Activated B cell treated with CpG ODN at 0.5 μM for 24 hours (primary cell): ENCODE measurements around the gene PHKG2. TPM values are rescaled to one million over a fixed set of nuclear protein-coding genes. Genes with fewer than 3 reads are reported as not detected.

Experiments
- ATAC-seq: fragments of 200-7000 bp; cut with Tn5 transposase; one replicate; pipeline ENCODE4 v1.10.0; 2021; ENCODE audit warnings: low read depth, mild to moderate bottlenecking, moderate library complexity
- CTCF ChIA-PET: fragments of 350-600 bp; sonication (Branson Sonifier 250); formaldehyde crosslinking; loops from one replicate; lab custom pipeline; 2021; ENCODE audit warnings: antibody characterized with exemption; lab: Charles Lee
- POLR2A ChIA-PET: fragments of 350-600 bp; sonication (Branson Sonifier 250); formaldehyde crosslinking; loops from one replicate; lab custom pipeline; 2021; ENCODE audit warnings: antibody characterized with exemption; lab: Charles Lee
- DNase-seq: peaks from one replicate; pipeline ENCODE4 v3.0.0; 2022
- H3K27ac Mint-ChIP-seq: one replicate; pipeline ENCODE4 v1.8.0; 2020; ENCODE audit warnings: mixed read lengths
- H3K27me3 Mint-ChIP-seq: one replicate; pipeline ENCODE4 v1.8.0; 2021; ENCODE audit warnings: mixed read lengths
- H3K36me3 Mint-ChIP-seq: one replicate; pipeline ENCODE4 v1.8.0; 2021; ENCODE audit warnings: low read depth, mixed read lengths
- H3K4me1 Mint-ChIP-seq: one replicate; pipeline ENCODE4 v1.8.0; 2021; ENCODE audit warnings: mixed read lengths
- H3K4me3 Mint-ChIP-seq: one replicate; pipeline ENCODE4 v1.8.0; 2020; ENCODE audit warnings: mild to moderate bottlenecking, mixed read lengths
- H3K9me3 Mint-ChIP-seq: one replicate; pipeline ENCODE4 v1.8.0; 2020; ENCODE audit warnings: mixed read lengths
- CTCF ChIP-seq: fragments of 200-600 bp; IDR thresholded peaks from one replicate; pipeline ENCODE4 v1.8.0; 2022; ENCODE audit warnings: antibody characterized with exemption, mild to moderate bottlenecking
- intact Hi-C: fragments of 100-400 bp; cut with micrococcal nuclease; formaldehyde crosslinking; loops from one replicate; pipeline ENCODE4 v1.15.1; 2024
- total RNA-seq: library from RNA; stranded (reverse); gene quantifications from 2 replicates; pipeline ENCODE4 v1.2.3, GENCODE V29; 2022

PHKG2 gene
- total RNA-seq, 1 donor from 2014 or later: 51.4 TPM

GRCh38 chr16:30777591-30778297, 29.5 kb downstream of the PHKG2 start:
- DNase-seq (no peak), ATAC-seq (no peak)
- ChIA-PET POLR2A (interaction anchor here (1.0 to 1.1 kb wide), 2 partner anchors 28 kb away, joined by 3 to 5 read pairs; no protein-coding TSS in a partner anchor), CTCF (no interaction called here)
- Mint-ChIP-seq H3K4me1 (peaks cover 20% of the 10 kb centered on the region), H3K27ac (no peak overlapping the region), H3K9me3 (no peaks in the 10 kb centered on the region), H3K36me3 (peaks cover 30% of the 10 kb centered on the region), H3K27me3 (peaks cover 11% of the 10 kb centered on the region), H3K4me3 (no peak overlapping the region)
- TF ChIP-seq CTCF: no peak
- intact Hi-C loops: no loop called here

- ChIA-PET POLR2A (interaction anchor here (1.1 kb wide), 1 partner anchor 27 kb away, joined by 5 read pairs; no protein-coding TSS in a partner anchor), CTCF (no interaction called here)
- H3K9me3 Mint-ChIP-seq: no peaks in the 10 kb centered on the region
- intact Hi-C loops: no loop called here
- ATAC-seq: no peak
- H3K4me3 Mint-ChIP-seq: no peak overlapping the region
- no peak for DNase-seq
- H3K27me3 Mint-ChIP-seq: peaks cover 11% of the 10 kb centered on the region
- H3K27ac Mint-ChIP-seq: no peak overlapping the region
- TF ChIP-seq CTCF: no peak
- H3K4me1 Mint-ChIP-seq: peaks cover 17% of the 10 kb centered on the region
- peaks cover 29% of the 10 kb centered on the region for H3K36me3 Mint-ChIP-seq
Measured at GRCh38 chr16:30778549-30779244, 30.5 kb downstream of the PHKG2 start.

- ChIA-PET POLR2A (no interaction called here), CTCF (no interaction called here)
- DNase-seq (no peak), ATAC-seq (no peak)
- Mint-ChIP-seq H3K27me3 (peaks cover 11% of the 10 kb centered on the region), H3K4me1 (peaks cover 14% of the 10 kb centered on the region), H3K4me3 (no peak overlapping the region), H3K27ac (no peak overlapping the region), H3K9me3 (no peaks in the 10 kb centered on the region), H3K36me3 (peaks cover 20% of the 10 kb centered on the region)
- TF ChIP-seq CTCF: no peak
- intact Hi-C loops: no loop called here
Measured at GRCh38 chr16:30779596-30779995, 31.4 kb downstream of the PHKG2 start.

- DNase-seq: no peak
- Mint-ChIP-seq H3K4me3 (no peak overlapping the region), H3K4me1 (peaks cover 10% of the 10 kb centered on the region), H3K36me3 (peaks cover 19% of the 10 kb centered on the region), H3K27me3 (peaks cover 11% of the 10 kb centered on the region), H3K9me3 (no peaks in the 10 kb centered on the region), H3K27ac (no peak overlapping the region)
- CTCF ChIA-PET: no interaction called here
- ATAC-seq: no peak
- intact Hi-C loops: no loop called here
- POLR2A ChIA-PET: interaction anchor here (1.0 kb wide), 1 partner anchor 25 kb away, joined by 3 read pairs; no protein-coding TSS in a partner anchor
- TF ChIP-seq CTCF: no peak
Measured at GRCh38 chr16:30780021-30780420, 31.8 kb downstream of the PHKG2 start.

GRCh38 chr16:30780549-30780948, 32.3 kb downstream of the PHKG2 start:
- ATAC-seq (no peak), DNase-seq (no peak)
- ChIA-PET CTCF (no interaction called here), POLR2A (interaction anchor here (1.0 kb wide), 1 partner anchor 24 kb away, joined by 3 read pairs; no protein-coding TSS in a partner anchor)
- Mint-ChIP-seq H3K4me3 (no peak overlapping the region), H3K27ac (no peak overlapping the region), H3K27me3 (peaks cover 11% of the 10 kb centered on the region), H3K4me1 (peaks cover 9% of the 10 kb centered on the region), H3K36me3 (peaks cover 19% of the 10 kb centered on the region), H3K9me3 (no peaks in the 10 kb centered on the region)
- no peak for TF ChIP-seq CTCF
- intact Hi-C loops: no loop called here
